ENCODE measurements around the gene TEX13A.
"Not testable (repeated sequence)": the region's sequence is repeated elsewhere in the genome, so short reads cannot be mapped to it uniquely, and the experiment has no call there.

The TEX13A gene

DNA sequence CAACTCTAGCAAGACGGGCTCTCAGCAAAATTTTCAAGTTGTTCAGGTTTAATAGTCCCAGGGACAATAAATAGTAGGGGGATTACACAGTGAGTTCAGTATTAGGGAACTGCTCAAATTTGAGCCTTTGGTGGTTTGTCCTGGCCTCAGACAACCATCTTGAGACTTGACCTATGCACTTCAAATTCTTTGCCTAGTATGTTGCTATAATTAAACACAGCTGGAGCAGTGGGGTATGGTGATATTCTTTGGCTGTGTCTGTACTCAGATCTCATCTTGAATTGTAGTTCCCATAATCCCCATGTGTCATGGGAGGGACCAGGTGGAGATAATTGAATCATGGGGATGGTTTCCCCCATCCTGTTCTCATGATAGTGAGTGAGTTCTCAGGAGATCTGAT is 43.3 kb upstream of the TEX13A start:
- Histone ChIP-seq H3K36me3 (replicated peaks) (no peaks in the 10 kb centered on the region), H3K27me3 (replicated peaks) (no peaks in the 10 kb centered on the region), H3K4me3 (ENCODE audit: low read depth, low read length) (no peak overlapping the region), H3K27ac (no peak overlapping the region)
- TF ChIP-seq, protein P1, sequence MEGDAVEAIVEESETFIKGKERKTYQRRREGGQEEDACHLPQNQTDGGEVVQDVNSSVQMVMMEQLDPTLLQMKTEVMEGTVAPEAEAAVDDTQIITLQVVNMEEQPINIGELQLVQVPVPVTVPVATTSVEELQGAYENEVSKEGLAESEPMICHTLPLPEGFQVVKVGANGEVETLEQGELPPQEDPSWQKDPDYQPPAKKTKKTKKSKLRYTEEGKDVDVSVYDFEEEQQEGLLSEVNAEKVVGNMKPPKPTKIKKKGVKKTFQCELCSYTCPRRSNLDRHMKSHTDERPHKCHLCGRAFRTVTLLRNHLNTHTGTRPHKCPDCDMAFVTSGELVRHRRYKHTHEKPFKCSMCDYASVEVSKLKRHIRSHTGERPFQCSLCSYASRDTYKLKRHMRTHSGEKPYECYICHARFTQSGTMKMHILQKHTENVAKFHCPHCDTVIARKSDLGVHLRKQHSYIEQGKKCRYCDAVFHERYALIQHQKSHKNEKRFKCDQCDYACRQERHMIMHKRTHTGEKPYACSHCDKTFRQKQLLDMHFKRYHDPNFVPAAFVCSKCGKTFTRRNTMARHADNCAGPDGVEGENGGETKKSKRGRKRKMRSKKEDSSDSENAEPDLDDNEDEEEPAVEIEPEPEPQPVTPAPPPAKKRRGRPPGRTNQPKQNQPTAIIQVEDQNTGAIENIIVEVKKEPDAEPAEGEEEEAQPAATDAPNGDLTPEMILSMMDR (IDR thresholded peaks at IDR 0.05; ENCODE audit: low read depth, low read length, missing control alignments) = no peak
- in situ Hi-C loops (cut with HindIII; ENCODE audit: low pct_ligation_motif_present, low sequenced_read_pairs) = no loop called here
- DNase-seq = no peak

DNA sequence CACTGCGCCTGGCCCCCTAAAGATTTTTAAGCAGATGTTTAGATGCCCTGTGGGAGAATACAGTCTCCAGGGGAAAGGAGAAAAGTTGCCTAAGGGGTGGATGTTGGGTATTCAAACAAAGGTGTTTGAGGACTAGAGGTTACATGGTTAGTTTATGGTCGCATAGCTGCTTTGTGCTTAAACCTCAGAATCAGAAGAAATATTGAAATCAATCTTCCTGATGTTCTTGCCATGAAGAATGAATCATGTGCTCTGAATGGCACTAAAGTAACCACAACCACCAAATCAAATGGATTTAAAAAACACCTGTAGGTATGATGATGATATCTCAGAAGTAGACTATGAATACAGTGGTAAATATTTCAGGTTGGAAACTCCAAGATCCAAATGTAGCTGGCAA is 42.7 kb upstream of the TEX13A start:
- Histone ChIP-seq H3K36me3 (replicated peaks) (no peaks in the 10 kb centered on the region), H3K27me3 (replicated peaks) (no peaks in the 10 kb centered on the region), H3K27ac (no peak overlapping the region), H3K4me3 (ENCODE audit: low read depth, low read length) (no peak overlapping the region)
- TF ChIP-seq, protein P1 (IDR thresholded peaks at IDR 0.05; ENCODE audit: low read depth, low read length, missing control alignments) = no peak
- no peak for DNase-seq
- in situ Hi-C loops (cut with HindIII; ENCODE audit: low pct_ligation_motif_present, low sequenced_read_pairs) = no loop called here

DNA sequence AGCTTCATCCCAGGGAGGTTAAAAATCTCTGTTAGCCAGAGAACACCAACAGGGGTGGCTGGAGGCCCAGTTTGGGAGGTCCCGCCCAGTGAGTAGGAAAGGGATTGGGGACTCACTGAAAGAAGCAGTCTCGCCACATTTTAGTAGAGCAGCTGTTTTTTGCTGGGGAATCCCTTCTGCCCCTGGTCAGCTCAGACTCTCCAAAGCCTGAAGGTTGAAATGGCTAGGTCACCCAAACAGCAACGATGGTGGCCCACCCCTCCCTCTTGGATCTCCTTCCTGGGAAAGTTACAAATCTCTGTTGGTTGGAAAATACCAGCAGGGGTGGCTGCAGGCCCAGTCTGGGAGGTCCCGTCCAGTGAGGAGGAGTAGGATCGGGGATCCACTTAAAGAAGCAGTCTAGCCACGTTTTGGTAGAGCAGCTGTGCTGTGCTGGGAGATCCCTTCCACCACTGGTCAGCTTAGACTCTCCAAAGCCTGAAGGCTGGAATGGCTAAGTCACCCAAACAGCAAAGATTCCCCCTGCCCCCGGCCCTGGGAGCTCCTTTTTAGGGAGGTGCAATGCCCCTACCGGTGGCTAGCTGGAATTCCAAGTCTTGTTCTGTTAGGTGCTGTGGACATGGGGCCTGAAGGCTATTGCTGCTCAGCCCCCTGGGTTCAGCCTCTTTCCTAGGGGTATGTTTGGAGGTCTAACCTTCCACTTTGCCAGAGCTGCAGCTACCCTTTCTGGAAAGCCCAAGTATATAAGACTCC is 40.0 kb upstream of the TEX13A start:
- TF ChIP-seq, protein P1 (IDR thresholded peaks at IDR 0.05; ENCODE audit: low read depth, low read length, missing control alignments) = no peak
- DNase-seq = no peak
- in situ Hi-C loops (cut with HindIII; ENCODE audit: low pct_ligation_motif_present, low sequenced_read_pairs) = no loop called here
- Histone ChIP-seq H3K36me3 (replicated peaks) (no peaks in the 10 kb centered on the region), H3K4me3 (ENCODE audit: low read depth, low read length) (no peak overlapping the region), H3K27ac (no peak overlapping the region), H3K27me3 (replicated peaks) (no peaks in the 10 kb centered on the region)

DNA sequence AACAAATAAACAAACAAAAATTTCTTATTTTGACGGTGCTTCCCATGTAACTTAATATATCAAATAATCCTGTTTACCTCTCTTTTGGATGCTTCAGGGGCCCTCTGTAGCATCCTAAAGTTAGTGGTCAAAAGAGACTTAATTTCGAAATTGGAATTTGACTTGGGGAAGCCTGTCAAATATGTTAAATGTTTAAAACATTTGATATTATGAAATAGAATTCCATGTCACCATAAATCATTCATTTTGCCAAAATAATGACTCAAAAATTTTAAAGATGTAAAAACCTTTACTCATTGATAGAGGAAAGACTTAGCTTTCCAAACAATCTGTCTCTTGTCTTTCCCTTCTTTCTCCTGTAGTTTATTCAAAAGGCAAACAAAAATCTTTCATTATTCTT is 20.6 kb upstream of the TEX13A start:
- TF ChIP-seq, protein P1 (IDR thresholded peaks at IDR 0.05; ENCODE audit: low read depth, low read length, missing control alignments) = no peak
- Histone ChIP-seq H3K27me3 (replicated peaks) (no peaks in the 10 kb centered on the region), H3K36me3 (replicated peaks) (no peaks in the 10 kb centered on the region), H3K4me3 (ENCODE audit: low read depth, low read length) (no peak overlapping the region), H3K27ac (no peak overlapping the region)
- no peak for DNase-seq
- in situ Hi-C loops (cut with HindIII; ENCODE audit: low pct_ligation_motif_present, low sequenced_read_pairs) = no loop called here

DNA sequence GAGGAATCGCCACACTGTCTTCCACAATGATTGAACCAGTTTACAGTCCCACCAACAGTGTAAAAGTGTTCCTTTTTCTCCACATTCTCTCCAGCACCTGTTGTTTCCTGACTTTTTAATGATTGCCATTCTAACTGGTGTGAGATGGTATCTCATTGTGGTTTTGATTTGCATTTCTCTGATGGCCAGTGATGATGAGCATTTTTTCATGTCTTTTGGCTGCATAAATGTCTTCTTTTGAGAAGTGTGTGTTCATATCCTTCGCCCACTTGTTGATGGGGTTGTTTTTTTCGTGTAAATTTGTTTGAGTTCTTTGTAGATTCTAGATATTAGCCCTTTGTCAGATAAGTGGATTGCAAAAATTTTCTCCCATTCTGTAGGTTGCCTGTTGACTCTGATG is 16.9 kb upstream of the TEX13A start:
- H3K4me3 ChIP-seq (ENCODE audit: low read depth, low read length); H3K27me3 ChIP-seq (replicated peaks); H3K27ac ChIP-seq; DNase-seq; in situ Hi-C loops (cut with HindIII; ENCODE audit: low pct_ligation_motif_present, low sequenced_read_pairs); H3K36me3 ChIP-seq (replicated peaks): not testable (repeated sequence)

DNA sequence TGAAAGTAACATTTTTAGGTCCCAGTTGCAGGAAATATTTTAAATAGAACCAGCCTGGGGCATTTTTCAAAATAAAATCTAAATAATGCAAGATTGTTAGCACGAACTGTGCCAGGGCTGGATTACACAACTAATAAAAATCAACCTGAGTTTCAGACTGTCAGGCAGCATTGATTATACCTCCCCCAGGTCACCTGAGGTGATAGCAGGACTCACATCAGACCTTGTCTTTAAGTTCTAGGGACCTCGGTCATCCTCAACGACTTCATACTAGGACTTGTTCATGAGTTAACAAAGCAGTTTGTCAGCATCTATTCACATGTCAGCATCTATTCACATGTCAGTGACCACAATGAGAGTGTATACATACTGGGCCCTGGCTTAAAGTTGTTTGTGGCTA is 8.7 kb upstream of the TEX13A start:
- DNase-seq = no peak
- Histone ChIP-seq H3K36me3 (replicated peaks) (no peaks in the 10 kb centered on the region), H3K4me3 (ENCODE audit: low read depth, low read length) (no peak overlapping the region), H3K27ac (no peak overlapping the region), H3K27me3 (replicated peaks) (no peaks in the 10 kb centered on the region)
- TF ChIP-seq, protein P1 (IDR thresholded peaks at IDR 0.05; ENCODE audit: low read depth, low read length, missing control alignments) = no peak
- in situ Hi-C loops (cut with HindIII; ENCODE audit: low pct_ligation_motif_present, low sequenced_read_pairs) = no loop called here
